A673 (cell line): Measurements from ENCODE around the gene TSPAN13. TPM values are rescaled to one million over a fixed set of nuclear protein-coding genes. Genes with fewer than 3 reads are reported as not detected.
A peak's percentile ranks its signal among the peaks of the same experiment; 100 is the strongest.

Source experiments
- BruUV-seq: library from RNA; stranded (reverse); fragments of 400-500 nt; replicated peaks from 2 replicates; lab custom pipeline; 2021; lab: Mats Ljungman, UMichigan
- CTCF ChIA-PET: fragments of 300-600 bp; sonication (Branson Sonifier 250); formaldehyde crosslinking; loops from one replicate; lab custom pipeline; 2022; ENCODE audit warnings: antibody characterized with exemption; lab: Charles Lee
- POLR2A ChIA-PET: fragments of 300-600 bp; sonication (Branson Sonifier 250); formaldehyde crosslinking; loops from one replicate; lab custom pipeline; 2022; ENCODE audit warnings: antibody characterized with exemption; ENCODE audit not compliant: low non-redundant PET; lab: Charles Lee
- DNase-seq: peaks from one replicate; pipeline ENCODE4 v3.0.0-alpha.2; 2015; ENCODE audit warnings: low spot score
- H3K27ac ChIP-seq: fragments of 200-600 bp; sonication (generic); 2 replicates; pipeline ENCODE4 v1.5.1; 2016; ENCODE audit warnings: mixed run types, low read depth, mild to moderate bottlenecking, mixed read lengths, antibody characterized with exemption, low read length; ENCODE audit not compliant: poor library complexity, severe bottlenecking
- H3K27me3 ChIP-seq: fragments of 200-600 bp; sonication (generic); replicated peaks from 2 replicates; pipeline ENCODE4 v1.6.1; 2017; ENCODE audit warnings: mixed run types, low read depth, mild to moderate bottlenecking, mixed read lengths, antibody characterized with exemption, low read length; ENCODE audit not compliant: insufficient read depth, poor library complexity
- H3K36me3 ChIP-seq: fragments of 200-600 bp; sonication (generic); 2 replicates; pipeline ENCODE4 v1.6.1; 2016; ENCODE audit warnings: mixed run types, mild to moderate bottlenecking, mixed read lengths, antibody characterized with exemption, low read length; ENCODE audit not compliant: insufficient read depth, poor library complexity, severe bottlenecking
- H3K4me1 ChIP-seq: fragments of 200-600 bp; sonication (generic); 2 replicates; pipeline ENCODE4 v1.6.1; 2017; ENCODE audit warnings: mixed run types, mild to moderate bottlenecking, mixed read lengths, antibody characterized with exemption, low read length; ENCODE audit not compliant: insufficient read depth, poor library complexity, severe bottlenecking
- H3K4me3 ChIP-seq: fragments of 200-600 bp; sonication (generic); 2 replicates; pipeline ENCODE4 v1.5.1; 2016; ENCODE audit warnings: low read depth, mixed run types, mild to moderate bottlenecking, mixed read lengths, low read length; ENCODE audit not compliant: poor library complexity, severe bottlenecking
- H3K9me3 ChIP-seq: fragments of 200-600 bp; sonication (generic); 2 replicates; pipeline ENCODE4 v1.6.1; 2016; ENCODE audit warnings: mixed run types, low read depth, mild to moderate bottlenecking, mixed read lengths, antibody characterized with exemption, low read length; ENCODE audit not compliant: poor library complexity, severe bottlenecking
- CTCF ChIP-seq: fragments of 300-800, 200-600 bp; sonication (generic); conservative IDR thresholded peaks from 2 replicates; pipeline ENCODE4 v1.5.1; 2017; ENCODE audit warnings: low read depth, mild to moderate bottlenecking, antibody characterized with exemption, low read length, moderate library complexity, mixed read lengths
- EZH2 ChIP-seq: fragments of 200-600 bp; sonication (generic); IDR thresholded peaks from 2 replicates; pipeline ENCODE4 v1.6.1; 2017; ENCODE audit warnings: borderline replicate concordance, low read depth, mild to moderate bottlenecking, mixed read lengths, antibody characterized with exemption, low read length; ENCODE audit not compliant: poor library complexity, severe bottlenecking
- intact Hi-C: fragments of 100-400 bp; cut with micrococcal nuclease; formaldehyde crosslinking; loops from one replicate; pipeline ENCODE4 v1.10.0; 2022; ENCODE audit not compliant: unreplicated experiment
- total RNA-seq: library from RNA; stranded (reverse); gene quantifications from 2 replicates; pipeline ENCODE4 v1.2.3, GENCODE V29; 2021

The TSPAN13 gene
- total RNA-seq, 1 experiment from 2014 or later: 157 TPM

GRCh38 chr7:16743236-16743635 is 10.3 kb upstream of the TSPAN13 start:
- intact Hi-C loops: no loop called here
- no peaks in the 10 kb centered on the region for H3K36me3 ChIP-seq
- BruUV-seq: no TSS peak
- ChIA-PET CTCF (no interaction called here), POLR2A (no interaction called here)
- H3K27me3 ChIP-seq: no peaks in the 10 kb centered on the region
- no peak for DNase-seq
- peak overlapping the region; percentile 18 for H3K27ac ChIP-seq
- no peak for TF ChIP-seq CTCF
- TF ChIP-seq EZH2: no peak
- H3K9me3 ChIP-seq: no peaks in the 10 kb centered on the region
- H3K4me3 ChIP-seq: no peak overlapping the region
- H3K4me1 ChIP-seq: peaks cover 12% of the 10 kb centered on the region

- peaks cover 12% of the 10 kb centered on the region for H3K4me1 ChIP-seq
- DNase-seq: no peak
- H3K36me3 ChIP-seq: no peaks in the 10 kb centered on the region
- ChIA-PET CTCF (no interaction called here), POLR2A (no interaction called here)
- intact Hi-C loops: no loop called here
- TF ChIP-seq EZH2 (no peak), CTCF (no peak)
- H3K27ac ChIP-seq: no peak overlapping the region
- no peaks in the 10 kb centered on the region for H3K27me3 ChIP-seq
- no peak overlapping the region for H3K4me3 ChIP-seq
- BruUV-seq: no TSS peak
- H3K9me3 ChIP-seq: no peaks in the 10 kb centered on the region
Measured at GRCh38 chr7:16744518-16745250, 8.9 kb upstream of the TSPAN13 start.

- ChIA-PET CTCF (no interaction called here), POLR2A (no interaction called here)
- Histone ChIP-seq H3K27ac (no peak overlapping the region), H3K9me3 (no peaks in the 10 kb centered on the region), H3K4me1 (peaks cover 5% of the 10 kb centered on the region), H3K27me3 (no peaks in the 10 kb centered on the region), H3K36me3 (no peaks in the 10 kb centered on the region), H3K4me3 (no peak overlapping the region)
- no peak for TF ChIP-seq EZH2
- no peak for TF ChIP-seq CTCF
- BruUV-seq: no TSS peak
- no peak for DNase-seq
- intact Hi-C loops: no loop called here
Measured at GRCh38 chr7:16745645-16746044, 7.9 kb upstream of the TSPAN13 start.
